ENCODE data around the gene LDLRAD3. TPM values are rescaled to one million over a fixed set of nuclear protein-coding genes. Genes with fewer than 3 reads are reported as not detected.

Gene LDLRAD3
- total and polyA plus RNA-seq, 4 donors: 20.9 to 25.6 (median 22.8) TPM

- Histone ChIP-seq H3K27ac (ENCODE audit: low read depth, low read length) (peak overlapping the region; percentile 29), H3K4me3 (ENCODE audit: low read depth, low read length) (no peak overlapping the region), H3K36me3 (ENCODE audit: control insufficient read depth, insufficient read depth, low read length) (peaks cover 5% of the 10 kb centered on the region), H3K27me3 (ENCODE audit: control insufficient read depth, insufficient read depth, low read length) (no peaks in the 10 kb centered on the region), H3K4me1 (ENCODE audit: control insufficient read depth, insufficient read depth, low read length) (peaks cover 31% of the 10 kb centered on the region), H3K9me3 (ENCODE audit: control insufficient read depth, insufficient read depth, low read length) (no peaks in the 10 kb centered on the region)
- DNase-seq (ENCODE audit: low read depth in 4 of 6, low spot score in 6 of 6): peak in 2 of 6 donors; percentile 56 to 88
- 57% methylated on average over 8 of the region's 9 CpGs for WGBS (ENCODE audit: insufficient coverage)
Measured at GRCh38 chr11:36105743-36106581, 162.1 kb downstream of the LDLRAD3 start.

GRCh38 chr11:36107547-36107946, 163.7 kb downstream of the LDLRAD3 start:
- Histone ChIP-seq H3K4me3 (ENCODE audit: low read depth, low read length) (no peak overlapping the region), H3K36me3 (ENCODE audit: control insufficient read depth, insufficient read depth, low read length) (peaks cover 5% of the 10 kb centered on the region), H3K27me3 (ENCODE audit: control insufficient read depth, insufficient read depth, low read length) (no peaks in the 10 kb centered on the region), H3K9me3 (ENCODE audit: control insufficient read depth, insufficient read depth, low read length) (no peaks in the 10 kb centered on the region), H3K4me1 (ENCODE audit: control insufficient read depth, insufficient read depth, low read length) (peaks cover 35% of the 10 kb centered on the region), H3K27ac (ENCODE audit: low read depth, low read length) (no peak overlapping the region)
- WGBS (ENCODE audit: insufficient coverage): no CpG with 5 or more reads among the region's 5 CpGs
- DNase-seq (ENCODE audit: low read depth in 4 of 6, low spot score in 6 of 6): peak in 1 of 6 donors; percentile 55

- peaks cover 34% of the 10 kb centered on the region for H3K4me1 ChIP-seq (ENCODE audit: control insufficient read depth, insufficient read depth, low read length)
- no peaks in the 10 kb centered on the region for H3K9me3 ChIP-seq (ENCODE audit: control insufficient read depth, insufficient read depth, low read length)
- DNase-seq (ENCODE audit: low read depth in 4 of 6, low spot score in 6 of 6): peak in 1 of 6 donors; percentile 89
- no peak overlapping the region for H3K27ac ChIP-seq (ENCODE audit: low read depth, low read length)
- no peak overlapping the region for H3K4me3 ChIP-seq (ENCODE audit: low read depth, low read length)
- H3K27me3 ChIP-seq (ENCODE audit: control insufficient read depth, insufficient read depth, low read length): no peaks in the 10 kb centered on the region
- WGBS (ENCODE audit: insufficient coverage): 63% methylated on average over 11 of the region's 12 CpGs
- peaks cover 7% of the 10 kb centered on the region for H3K36me3 ChIP-seq (ENCODE audit: control insufficient read depth, insufficient read depth, low read length)
Measured at GRCh38 chr11:36108881-36109589, 165.2 kb downstream of the LDLRAD3 start.

- Histone ChIP-seq H3K27ac (ENCODE audit: low read depth, low read length) (no peak overlapping the region), H3K4me3 (ENCODE audit: low read depth, low read length) (no peak overlapping the region), H3K9me3 (ENCODE audit: control insufficient read depth, insufficient read depth, low read length) (no peaks in the 10 kb centered on the region), H3K36me3 (ENCODE audit: control insufficient read depth, insufficient read depth, low read length) (peaks cover 7% of the 10 kb centered on the region), H3K27me3 (ENCODE audit: control insufficient read depth, insufficient read depth, low read length) (no peaks in the 10 kb centered on the region), H3K4me1 (ENCODE audit: control insufficient read depth, insufficient read depth, low read length) (peaks cover 30% of the 10 kb centered on the region)
- 60% methylated on average over 1 of the region's 3 CpGs for WGBS (ENCODE audit: insufficient coverage)
- no peak for DNase-seq (ENCODE audit: low read depth in 4 of 6, low spot score in 6 of 6)
Measured at GRCh38 chr11:36109590-36109849, 165.7 kb downstream of the LDLRAD3 start.

GRCh38 chr11:36109850-36110606, 166.2 kb downstream of the LDLRAD3 start:
- Histone ChIP-seq H3K4me3 (ENCODE audit: low read depth, low read length) (no peak overlapping the region), H3K27ac (ENCODE audit: low read depth, low read length) (peak overlapping the region; percentile 16), H3K9me3 (ENCODE audit: control insufficient read depth, insufficient read depth, low read length) (no peaks in the 10 kb centered on the region), H3K27me3 (ENCODE audit: control insufficient read depth, insufficient read depth, low read length) (no peaks in the 10 kb centered on the region), H3K4me1 (ENCODE audit: control insufficient read depth, insufficient read depth, low read length) (peaks cover 25% of the 10 kb centered on the region), H3K36me3 (ENCODE audit: control insufficient read depth, insufficient read depth, low read length) (peaks cover 7% of the 10 kb centered on the region)
- DNase-seq (ENCODE audit: low read depth in 4 of 6, low spot score in 6 of 6): peak in 1 of 6 donors; percentile 74
- WGBS (ENCODE audit: insufficient coverage): 0% methylated on average over 1 of the region's 6 CpGs

GRCh38 chr11:36110668-36111410, 167.0 kb downstream of the LDLRAD3 start:
- H3K36me3 ChIP-seq (ENCODE audit: control insufficient read depth, insufficient read depth, low read length): peaks cover 7% of the 10 kb centered on the region
- H3K9me3 ChIP-seq (ENCODE audit: control insufficient read depth, insufficient read depth, low read length): no peaks in the 10 kb centered on the region
- DNase-seq (ENCODE audit: low read depth in 4 of 6, low spot score in 6 of 6): peak in 2 of 6 donors; percentile 82 to 85
- H3K27me3 ChIP-seq (ENCODE audit: control insufficient read depth, insufficient read depth, low read length): no peaks in the 10 kb centered on the region
- 20% methylated on average over 5 of the region's 9 CpGs for WGBS (ENCODE audit: insufficient coverage)
- peaks cover 22% of the 10 kb centered on the region for H3K4me1 ChIP-seq (ENCODE audit: control insufficient read depth, insufficient read depth, low read length)
- no peak overlapping the region for H3K4me3 ChIP-seq (ENCODE audit: low read depth, low read length)
- H3K27ac ChIP-seq (ENCODE audit: low read depth, low read length): peak overlapping the region; percentile 16

GRCh38 chr11:36114095-36114494, 170.2 kb downstream of the LDLRAD3 start:
- no peak for DNase-seq (ENCODE audit: low read depth in 4 of 6, low spot score in 6 of 6)
- no peaks in the 10 kb centered on the region for H3K9me3 ChIP-seq (ENCODE audit: control insufficient read depth, insufficient read depth, low read length)
- WGBS (ENCODE audit: insufficient coverage): 71% methylated on average over 4 of the region's 7 CpGs
- H3K4me3 ChIP-seq (ENCODE audit: low read depth, low read length): no peak overlapping the region
- no peaks in the 10 kb centered on the region for H3K27me3 ChIP-seq (ENCODE audit: control insufficient read depth, insufficient read depth, low read length)
- H3K27ac ChIP-seq (ENCODE audit: low read depth, low read length): no peak overlapping the region
- peaks cover 2% of the 10 kb centered on the region for H3K36me3 ChIP-seq (ENCODE audit: control insufficient read depth, insufficient read depth, low read length)
- H3K4me1 ChIP-seq (ENCODE audit: control insufficient read depth, insufficient read depth, low read length): peaks cover 16% of the 10 kb centered on the region

GRCh38 chr11:36115378-36115801, 171.5 kb downstream of the LDLRAD3 start:
- no peaks in the 10 kb centered on the region for H3K9me3 ChIP-seq (ENCODE audit: control insufficient read depth, insufficient read depth, low read length)
- no peak overlapping the region for H3K4me3 ChIP-seq (ENCODE audit: low read depth, low read length)
- no peak for DNase-seq (ENCODE audit: low read depth in 4 of 6, low spot score in 6 of 6)
- H3K27ac ChIP-seq (ENCODE audit: low read depth, low read length): no peak overlapping the region
- H3K27me3 ChIP-seq (ENCODE audit: control insufficient read depth, insufficient read depth, low read length): no peaks in the 10 kb centered on the region
- WGBS (ENCODE audit: insufficient coverage): 96% methylated on average over 9 of the region's 9 CpGs
- peaks cover 2% of the 10 kb centered on the region for H3K36me3 ChIP-seq (ENCODE audit: control insufficient read depth, insufficient read depth, low read length)
- H3K4me1 ChIP-seq (ENCODE audit: control insufficient read depth, insufficient read depth, low read length): peaks cover 11% of the 10 kb centered on the region

- H3K27me3 ChIP-seq (ENCODE audit: control insufficient read depth, insufficient read depth, low read length): no peaks in the 10 kb centered on the region
- peak in 1 of 6 donors; percentile 71 for DNase-seq (ENCODE audit: low read depth in 4 of 6, low spot score in 6 of 6)
- H3K4me3 ChIP-seq (ENCODE audit: low read depth, low read length): no peak overlapping the region
- peaks cover 2% of the 10 kb centered on the region for H3K36me3 ChIP-seq (ENCODE audit: control insufficient read depth, insufficient read depth, low read length)
- WGBS (ENCODE audit: insufficient coverage): 41% methylated on average over 2 of the region's 6 CpGs
- H3K27ac ChIP-seq (ENCODE audit: low read depth, low read length): no peak overlapping the region
- H3K9me3 ChIP-seq (ENCODE audit: control insufficient read depth, insufficient read depth, low read length): no peaks in the 10 kb centered on the region
- peaks cover 8% of the 10 kb centered on the region for H3K4me1 ChIP-seq (ENCODE audit: control insufficient read depth, insufficient read depth, low read length)
Measured at GRCh38 chr11:36116161-36116560, 172.3 kb downstream of the LDLRAD3 start.

Measured in spinal cord (tissue), 10 donors.